Hematopoietic multipotent progenitor cell treated with erythropoietin and hydrocortisone succinate and interleukin-3 and kit ligand, for 8 days (in vitro differentiated cells): ENCODE results near the gene TVP23A.
"Not testable (repeated sequence)": the region's sequence is repeated elsewhere in the genome, so short reads cannot be mapped to it uniquely, and the experiment has no call there.

ENCODE experiments used
- DNase-seq: peaks from one replicate; pipeline ENCODE4 v3.0.0-alpha.2; 2015

Gene TVP23A

DNA sequence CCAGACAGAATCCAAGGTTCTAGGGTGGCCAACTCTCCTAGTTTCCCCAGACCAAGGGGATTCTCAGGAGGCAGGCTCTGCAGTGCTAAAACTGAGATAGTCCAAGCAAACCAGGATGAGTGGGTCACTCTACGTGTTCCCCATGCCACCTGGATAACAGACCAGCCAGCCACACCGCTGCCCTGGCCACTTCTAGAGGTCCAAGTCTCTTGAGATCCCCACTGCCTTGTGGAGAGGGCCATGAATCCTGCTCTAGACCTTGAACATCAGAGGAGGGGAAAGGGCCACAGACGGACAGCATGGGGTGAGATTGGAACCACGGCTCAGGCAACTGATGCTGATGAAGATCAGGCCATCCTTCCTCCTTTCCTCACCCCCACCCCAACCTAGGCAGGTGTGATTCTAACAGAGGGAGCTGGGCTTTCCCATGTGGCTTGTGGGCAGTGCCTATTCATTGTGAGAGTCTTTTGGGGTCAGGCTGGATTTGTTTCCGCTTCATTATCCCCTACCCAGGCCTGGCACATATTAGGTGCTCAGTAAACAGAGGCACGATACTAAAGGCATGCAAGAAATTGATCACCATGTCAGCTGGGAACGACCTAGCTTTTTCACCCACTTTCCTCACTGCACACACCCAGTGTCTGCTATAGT, 16.8 kb upstream of the TVP23A start:
- DNase-seq, result no peak

DNA sequence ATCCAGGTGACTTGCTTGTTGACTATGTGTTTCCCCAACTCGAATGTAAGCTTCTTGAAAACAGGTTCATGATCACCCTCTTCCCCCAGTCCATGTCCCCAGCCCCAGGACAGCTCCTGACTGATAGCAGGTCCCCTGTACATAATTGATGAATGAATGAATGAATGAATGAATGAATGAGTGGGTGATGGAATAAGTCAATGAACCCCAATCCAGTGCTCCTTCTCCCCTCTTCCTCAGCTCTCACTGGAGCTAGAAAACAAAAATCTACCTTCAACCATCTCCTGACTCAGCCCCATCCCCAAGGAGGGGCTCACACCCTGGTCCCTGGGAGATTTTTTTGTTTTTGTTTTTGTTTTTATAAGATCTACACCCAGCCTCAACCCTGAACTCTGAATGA, 16.2 kb upstream of the TVP23A start:
- DNase-seq, result no peak

DNA sequence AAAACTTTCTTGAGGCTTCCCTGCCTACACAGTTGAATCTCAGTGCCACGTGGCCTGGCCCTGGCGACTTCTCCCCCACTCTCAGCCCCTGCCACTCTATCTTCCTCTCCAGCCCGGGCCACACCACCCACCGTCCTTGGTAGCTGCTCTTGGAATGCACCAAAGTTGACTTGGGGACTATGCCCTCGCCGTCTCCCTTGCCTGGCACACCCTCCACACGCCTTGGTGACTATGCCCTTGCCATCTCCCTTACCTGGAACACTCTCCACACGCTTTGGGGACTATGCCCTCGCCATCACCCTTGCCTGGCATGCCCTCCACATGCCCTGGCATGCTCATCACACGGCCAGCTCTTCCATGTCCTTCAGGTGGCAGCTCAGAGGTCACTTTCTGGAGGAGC, 15.5 kb upstream of the TVP23A start:
- no peak for DNase-seq

DNA sequence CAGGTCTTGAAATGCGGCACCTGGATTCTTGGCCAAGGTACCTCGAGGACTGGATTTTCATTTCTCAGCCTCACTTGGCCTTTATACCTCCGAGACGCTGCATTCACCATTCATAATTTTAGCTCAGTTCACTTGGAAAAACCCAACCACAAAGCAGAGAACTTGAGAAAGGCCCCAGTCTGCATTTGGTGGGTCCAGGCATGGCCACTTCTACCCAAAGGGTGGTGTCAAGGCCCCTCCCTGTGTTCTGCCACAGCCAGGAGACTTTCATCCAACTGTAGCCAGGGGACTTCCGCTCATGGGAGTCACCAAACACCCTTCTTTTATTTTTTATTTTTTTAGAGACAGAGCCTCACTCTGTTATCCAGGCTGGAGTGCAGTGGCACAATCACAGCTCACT, 14.7 kb upstream of the TVP23A start:
- no peak for DNase-seq

DNA sequence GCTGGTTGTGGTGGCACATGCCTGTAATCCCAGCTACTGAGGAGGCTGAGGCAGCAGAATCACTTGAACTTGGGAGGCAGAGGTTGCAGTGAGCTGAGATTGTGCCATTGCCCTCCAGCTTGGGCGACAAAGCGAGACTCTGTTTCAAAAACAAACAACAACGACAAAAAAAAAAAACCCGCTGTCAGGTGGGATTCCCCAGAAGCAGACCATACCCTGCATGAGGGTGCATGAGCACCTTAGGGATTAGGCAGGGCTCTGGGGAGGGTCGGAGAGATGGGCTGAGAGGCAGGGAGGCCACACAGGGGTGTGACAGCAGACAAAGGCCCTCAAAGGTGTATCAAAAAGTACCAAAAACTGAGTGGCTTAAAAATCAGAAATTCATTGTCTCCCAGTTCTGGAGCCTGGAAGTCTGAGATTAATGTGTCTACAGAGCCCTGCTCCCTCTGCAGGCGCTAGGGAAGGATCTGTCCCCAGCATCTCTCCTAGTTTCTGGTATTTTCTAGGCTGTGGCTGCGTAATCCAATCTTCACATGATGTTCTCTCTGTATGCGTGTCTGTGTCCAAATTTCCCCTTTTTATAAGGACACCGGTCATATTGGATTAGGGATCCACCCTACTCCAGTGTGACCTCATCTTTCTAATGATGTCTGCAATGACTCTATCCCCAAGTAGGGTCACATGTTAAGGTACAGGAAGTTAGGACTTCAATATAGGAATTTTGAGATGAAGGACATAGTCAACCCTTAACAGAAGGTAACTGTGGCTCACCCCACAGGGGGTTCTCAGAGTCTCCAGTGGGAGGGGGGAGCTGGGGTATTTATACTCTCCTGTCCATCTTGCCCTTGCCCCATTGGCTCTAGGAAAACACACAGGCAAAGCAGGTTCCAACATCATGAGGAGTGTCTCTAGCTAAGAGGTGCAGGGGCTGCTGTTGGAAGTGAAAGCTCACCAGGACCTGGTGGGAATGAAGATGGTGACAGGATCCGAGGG, 13.6 kb upstream of the TVP23A start:
- no peak for DNase-seq

DNA sequence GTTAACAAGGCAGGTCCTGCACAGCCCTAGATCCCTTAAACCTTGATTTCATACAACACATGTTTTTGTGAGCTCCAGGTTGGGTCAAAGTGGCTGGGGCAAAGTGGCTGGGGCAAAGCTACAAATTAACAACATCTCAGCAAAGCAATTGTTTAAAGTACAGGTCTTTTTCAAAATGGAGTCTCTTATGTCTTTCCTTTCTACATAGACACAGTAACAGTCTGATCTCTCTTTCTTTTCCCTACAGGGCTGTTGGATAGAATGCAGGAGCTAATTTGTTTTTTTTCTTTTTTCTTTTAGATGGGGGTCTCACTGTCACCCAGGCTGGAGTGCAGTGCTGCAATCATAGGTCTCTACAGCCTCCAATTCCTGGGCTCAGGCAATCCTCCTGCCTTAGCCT, 11.6 kb upstream of the TVP23A start:
- DNase-seq, result not testable (repeated sequence)

DNA sequence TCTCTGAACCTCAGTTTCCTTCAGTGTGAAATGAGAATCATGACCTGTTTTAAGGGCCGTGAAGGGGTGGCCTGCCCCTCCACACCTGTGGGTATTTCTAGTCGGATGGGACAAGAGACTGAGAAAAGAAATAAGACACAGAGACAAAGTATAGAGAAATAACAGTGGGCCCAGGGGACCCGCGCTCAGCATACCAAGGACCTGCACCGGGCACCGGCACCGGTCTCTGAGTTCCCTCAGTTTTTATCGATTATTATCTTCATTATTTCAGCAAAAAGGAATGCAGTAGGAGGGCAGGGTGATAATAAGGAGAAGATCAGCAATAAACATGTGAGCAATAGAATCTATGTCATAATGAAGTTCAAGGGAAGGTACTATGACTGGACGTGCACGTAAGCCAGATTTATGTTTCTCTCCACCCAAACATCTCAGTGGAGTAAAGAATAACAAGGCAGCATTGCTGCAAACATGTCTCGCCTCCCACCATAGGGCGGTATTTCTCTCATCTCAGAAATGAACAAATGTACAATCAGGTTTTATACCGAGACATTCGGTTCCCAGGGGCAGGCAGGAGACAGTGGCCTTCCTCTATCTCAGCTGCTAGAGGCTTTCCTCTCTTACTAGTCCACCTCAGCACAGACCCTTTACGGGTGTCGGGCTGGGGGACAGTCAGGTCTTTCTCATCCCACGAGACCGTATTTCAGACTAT, 10.9 kb upstream of the TVP23A start:
- DNase-seq, result not testable (repeated sequence)

DNA sequence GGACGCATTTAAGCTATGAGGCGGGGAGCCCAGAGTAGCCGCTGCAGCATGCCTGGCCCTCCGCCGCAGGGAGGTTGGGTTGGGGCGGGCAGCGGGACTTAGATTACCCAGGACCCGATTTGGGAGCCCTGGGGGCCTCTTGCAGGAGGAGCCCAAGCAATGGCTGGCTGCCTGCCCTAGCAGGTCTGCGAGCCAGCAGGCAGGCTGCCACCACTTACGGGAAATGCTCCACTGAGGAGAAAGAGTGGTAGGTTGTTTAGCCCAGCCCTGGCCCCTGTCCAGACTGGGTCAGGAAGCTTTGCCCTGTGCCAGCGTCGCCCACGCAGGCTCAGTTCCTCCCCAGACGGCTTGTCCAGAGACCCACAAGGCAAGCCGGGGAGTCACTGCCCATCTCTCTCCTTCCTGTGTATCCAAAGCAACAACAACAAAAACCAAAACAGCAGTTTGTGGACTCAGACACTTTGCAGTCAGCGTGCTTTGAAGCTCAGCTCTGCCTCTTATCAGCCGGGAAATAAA, 10.3 kb upstream of the TVP23A start:
- DNase-seq, result peak; percentile 51

DNA sequence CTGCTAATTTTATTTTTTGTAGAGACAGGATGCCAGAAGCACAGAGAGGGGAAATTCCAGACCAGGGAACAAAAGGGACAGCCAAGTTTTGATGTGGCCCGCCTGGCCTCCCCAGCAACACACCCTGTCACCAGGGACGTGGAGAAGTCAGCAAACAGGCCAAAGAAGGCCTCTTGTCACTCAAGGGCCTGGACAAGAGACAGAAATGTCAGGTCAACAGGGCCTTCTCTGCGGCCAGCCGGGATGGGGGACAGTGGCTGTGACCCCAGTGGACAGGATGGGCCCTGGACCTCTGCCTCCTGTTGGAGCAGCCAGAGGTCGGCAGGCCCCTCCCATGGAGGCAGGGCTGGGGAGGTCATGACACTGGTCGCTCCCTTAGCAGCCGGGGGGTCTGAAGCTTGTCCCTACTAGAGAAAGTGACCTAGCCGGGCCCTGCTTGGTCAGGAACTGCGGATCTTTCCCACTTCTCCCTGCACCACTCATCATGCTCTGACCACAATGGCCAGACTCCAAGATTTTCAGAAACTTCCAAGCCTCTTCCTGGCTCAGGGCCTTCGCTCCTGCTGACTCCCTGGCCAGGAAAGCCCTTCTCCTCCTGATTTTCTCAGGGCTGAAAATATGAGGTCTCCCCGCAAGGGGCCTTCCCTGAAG, 9.2 kb upstream of the TVP23A start:
- DNase-seq, result no peak

DNA sequence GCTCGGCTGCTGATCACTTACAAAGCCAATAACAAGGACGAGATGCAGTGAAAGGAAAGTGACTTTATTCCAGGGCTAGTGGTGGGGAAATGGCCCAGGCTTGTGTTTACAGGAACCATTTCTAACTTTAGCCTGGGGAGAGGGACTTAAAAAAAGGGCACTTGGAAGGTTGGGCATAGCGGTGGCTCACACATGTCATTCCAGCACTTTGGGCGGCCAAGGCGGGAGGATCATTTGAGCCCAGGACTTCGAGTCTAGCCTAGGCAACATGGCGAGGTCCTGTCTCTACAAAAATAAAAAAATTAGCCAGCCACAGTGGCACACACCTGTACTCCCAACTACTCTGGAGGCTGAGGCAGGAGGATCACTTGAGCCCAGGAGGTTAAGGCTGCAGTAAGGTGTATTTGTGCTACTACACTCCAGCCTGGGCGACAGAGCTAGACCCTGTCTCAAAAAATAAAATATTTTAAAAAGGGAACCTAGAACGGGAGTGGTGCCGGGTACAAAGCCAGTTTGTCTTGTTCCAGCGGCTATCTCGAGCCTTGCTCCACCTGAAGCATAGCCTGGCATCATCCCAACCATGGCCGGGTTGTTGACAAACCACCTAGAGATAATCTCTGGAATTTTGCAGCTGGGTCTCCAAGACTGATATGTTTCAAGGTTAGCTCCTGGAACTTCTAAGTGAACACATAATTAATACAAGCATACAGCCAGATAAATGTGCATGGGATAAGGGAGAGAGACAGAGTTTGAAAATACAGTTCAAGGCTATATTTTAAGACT, 5.7 kb upstream of the TVP23A start:
- DNase-seq, result no peak

DNA sequence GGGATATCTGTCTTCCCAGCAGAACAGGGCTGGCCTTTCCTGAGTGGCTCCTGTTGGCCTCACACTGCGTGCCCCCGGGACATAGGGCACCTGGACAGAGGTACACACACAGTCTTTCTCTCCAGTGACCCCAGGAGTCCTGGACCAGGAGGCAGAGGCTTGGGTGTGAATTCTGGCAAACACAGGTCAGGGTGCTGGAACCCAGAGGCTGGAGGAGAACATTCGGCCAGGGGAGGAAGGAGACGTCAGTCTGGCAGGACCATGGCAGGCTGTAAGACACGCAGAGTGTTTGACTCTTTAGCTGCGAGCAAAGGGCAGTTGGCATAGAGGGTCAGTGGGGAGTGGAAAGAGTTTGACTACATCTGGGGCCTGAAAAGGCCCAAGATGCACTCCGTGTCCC, 4.1 kb upstream of the TVP23A start:
- DNase-seq, result no peak

DNA sequence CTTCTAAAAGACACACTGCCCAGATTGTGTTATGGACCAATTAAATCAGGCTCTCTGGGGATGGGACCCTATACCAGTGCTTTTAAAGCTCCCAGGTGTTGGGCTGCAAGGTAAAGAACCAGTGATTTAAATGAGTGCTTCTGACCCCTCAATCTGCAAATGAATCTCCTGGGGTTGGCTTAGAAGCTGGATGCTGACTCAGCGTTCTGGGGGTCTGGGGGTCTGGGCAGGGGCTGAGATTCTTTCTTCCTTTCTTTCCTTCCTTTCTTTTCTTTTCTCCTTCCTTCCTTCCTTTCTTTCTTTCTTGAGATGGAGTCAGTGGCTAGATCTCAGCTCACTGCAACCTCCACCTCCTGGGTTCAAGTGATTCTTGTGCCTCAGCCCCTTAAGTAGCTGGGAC, 2.0 kb upstream of the TVP23A start:
- no peak for DNase-seq

DNA sequence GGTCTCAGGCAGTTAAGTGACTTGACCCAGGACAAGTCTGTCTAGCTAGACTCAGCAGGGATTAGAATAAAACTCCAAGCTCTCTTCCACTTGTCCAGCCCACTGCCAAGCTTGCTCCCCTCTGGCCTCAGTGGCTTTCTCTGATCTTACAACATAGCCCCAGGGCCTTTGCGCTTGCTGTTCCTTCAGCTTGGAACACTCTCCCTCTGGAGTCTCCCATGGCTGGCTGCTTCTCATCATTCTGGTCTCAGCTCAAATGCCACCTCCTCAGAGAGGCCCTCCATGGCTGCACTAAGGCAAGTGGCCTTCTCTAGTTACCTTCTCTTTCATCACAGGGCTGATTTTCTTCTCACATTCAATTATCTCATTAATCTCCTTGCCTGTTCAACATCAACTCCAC, 1.1 kb downstream of the TVP23A start:
- DNase-seq, result no peak

DNA sequence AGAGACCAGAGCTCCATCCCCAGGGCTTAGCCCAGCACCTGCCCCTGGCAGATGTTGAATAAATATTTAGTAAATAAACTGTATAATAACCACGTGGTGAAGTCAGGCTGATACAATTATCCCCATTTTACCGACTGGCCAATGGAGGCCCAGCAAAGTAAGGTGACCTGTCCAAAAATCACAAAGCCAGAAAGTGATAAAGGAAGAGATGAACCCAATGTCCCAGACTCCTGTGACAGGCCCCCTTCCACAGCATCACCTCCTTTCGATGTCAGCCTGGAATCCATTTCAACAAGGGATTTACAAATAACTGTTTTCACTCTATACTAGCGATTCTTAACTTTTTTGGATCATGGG, 5.5 kb downstream of the TVP23A start:
- DNase-seq, result no peak

DNA sequence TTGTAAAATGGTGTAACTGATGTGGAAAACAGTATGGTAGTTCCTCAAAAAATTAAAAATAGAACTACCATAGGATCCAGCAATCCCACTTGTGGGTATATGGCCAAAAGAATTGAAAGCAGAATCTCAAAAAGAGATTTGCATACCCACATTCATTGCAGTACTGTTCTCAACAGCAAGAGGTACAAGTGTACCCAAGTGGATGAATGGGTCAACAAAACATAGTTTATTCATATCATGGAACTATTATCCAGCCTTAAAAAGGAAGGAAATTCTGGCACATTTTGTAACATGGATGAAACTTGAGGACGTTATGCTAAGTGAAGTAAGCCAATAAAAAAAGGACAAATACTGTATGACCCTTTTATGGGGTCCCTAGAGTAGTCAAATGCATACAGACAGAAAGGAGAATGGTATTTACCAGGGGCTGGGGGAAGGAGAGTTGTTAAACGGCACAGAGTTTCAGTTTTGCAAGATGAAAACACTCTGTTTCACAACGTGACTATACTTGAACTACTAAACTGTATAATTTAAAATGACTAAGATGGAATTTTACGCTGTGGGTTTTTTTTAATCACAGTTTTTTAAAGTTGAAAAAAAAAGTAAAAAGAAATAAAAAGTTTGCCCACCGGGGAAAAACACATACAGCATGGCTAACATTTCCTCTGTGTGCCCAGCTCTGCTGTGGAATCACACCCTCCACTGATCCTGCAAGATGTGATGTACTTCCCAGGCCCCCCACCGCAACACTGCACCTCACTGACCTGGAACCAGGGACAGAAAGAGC, 6.1 kb downstream of the TVP23A start:
- DNase-seq, result no peak

DNA sequence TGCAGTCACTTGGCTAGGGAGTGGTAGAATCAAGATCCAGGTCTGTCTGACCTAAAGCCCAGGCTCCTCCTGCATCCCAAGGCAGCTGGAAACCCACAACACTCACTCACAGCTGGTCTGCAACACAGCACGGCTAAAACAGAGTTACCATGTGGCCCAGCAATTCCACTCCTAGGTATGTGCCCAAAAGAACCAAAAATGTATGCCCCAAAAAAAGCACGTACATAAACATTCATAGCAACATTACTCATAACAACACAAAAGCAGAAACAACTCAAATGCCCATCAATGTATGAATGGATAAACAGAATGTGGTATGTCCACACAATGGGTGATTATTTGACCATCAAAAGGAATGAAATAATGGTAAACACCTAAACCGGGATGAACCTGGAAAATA, 8.9 kb downstream of the TVP23A start:
- DNase-seq, result no peak

DNA sequence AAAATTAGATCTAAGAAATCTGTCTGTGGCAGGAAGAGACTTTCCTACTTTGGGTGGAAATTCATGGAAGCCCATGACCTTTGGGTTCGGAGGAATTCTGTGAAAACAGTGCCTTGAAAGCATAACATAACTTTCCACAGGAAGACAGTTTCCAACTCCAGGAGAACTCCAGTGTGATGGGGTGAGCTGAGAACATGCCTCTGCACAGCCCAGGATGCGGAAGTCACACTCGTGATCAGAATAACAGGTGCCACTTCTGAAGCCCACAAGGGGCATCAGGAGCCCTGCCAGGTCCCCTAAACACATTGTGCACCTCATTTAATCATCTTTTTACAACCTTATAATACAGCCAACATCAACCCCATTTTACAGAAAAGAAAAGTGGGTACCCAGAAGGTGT, 9.7 kb downstream of the TVP23A start:
- DNase-seq, result no peak

DNA sequence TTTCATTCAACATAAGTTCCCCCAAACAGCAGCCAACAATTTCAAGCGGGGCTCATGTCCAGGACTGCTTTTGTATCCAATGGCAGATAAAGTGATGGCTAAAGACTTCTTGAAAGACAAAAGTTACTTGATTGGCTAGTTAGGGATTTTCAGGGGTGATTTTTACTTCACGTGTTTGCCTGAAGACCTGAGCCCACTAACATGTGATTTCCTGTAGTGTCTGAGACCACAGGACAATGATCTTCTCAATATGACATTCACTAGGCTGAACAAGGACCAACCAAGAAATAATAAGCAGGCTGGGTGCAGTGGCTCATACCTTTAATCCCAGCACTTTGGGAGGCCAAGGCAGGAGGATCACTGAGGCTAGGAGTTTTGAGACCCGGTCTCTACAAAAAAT, 10.4 kb downstream of the TVP23A start:
- no peak for DNase-seq

DNA sequence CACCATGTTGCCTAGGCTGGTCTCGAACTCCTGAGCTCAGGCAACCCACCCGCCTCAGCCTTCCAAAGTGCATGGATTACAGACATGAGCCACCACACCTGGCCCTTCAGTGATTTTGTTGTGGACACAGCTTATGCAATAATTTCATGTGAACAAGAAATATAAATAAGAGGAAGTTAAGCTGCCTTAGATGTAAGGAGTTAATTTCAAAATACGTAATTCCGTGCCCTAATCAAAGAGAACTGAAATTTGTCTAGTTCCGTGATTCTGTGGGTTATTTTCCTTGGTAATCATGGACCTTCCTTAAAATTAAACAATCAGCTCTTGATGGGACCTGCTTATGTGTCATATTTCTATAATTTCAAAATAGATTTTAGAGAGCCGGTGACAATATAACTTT, 11.9 kb downstream of the TVP23A start:
- DNase-seq, result no peak

DNA sequence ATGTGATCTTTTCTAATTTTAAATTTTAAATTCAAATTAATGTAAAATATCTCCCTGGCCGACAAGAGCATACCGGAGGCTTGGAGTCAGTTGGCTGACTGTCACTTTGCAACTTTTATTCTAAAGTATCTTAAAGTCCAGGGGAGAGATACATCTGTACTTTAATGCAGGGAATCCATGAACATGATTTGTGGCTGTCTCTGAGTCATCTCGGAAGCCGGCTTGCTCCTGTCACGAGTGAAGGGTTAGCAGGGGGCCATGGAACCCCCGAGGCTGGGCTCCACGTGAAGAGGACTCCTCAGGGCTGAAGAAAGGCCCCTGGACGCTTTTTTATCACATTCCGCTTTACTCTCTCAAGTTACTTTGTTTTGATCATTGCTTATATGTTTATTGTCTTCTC, 13.3 kb downstream of the TVP23A start:
- no peak for DNase-seq

DNA sequence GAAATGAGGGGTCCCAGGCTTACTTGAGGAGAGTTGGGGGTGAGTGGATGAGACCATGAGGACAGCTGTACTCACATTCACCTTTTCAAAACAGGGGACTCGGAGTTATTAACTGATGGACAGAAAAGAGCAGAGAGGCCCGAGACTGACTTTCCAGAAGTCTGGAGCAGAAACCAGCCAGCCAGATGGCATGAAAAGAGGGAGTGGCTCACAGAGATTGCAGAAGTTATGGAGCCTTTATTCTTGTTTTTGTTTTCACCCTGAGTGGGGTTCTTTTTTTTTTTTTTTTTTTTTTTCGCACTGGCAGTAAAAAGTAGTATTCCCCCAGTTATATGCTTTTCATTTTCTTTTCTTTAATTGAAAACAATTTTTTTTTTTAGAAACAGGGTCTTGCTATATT, 18.9 kb downstream of the TVP23A start:
- DNase-seq, result no peak
